ENCODE measurements around the gene SPPL2C.

GRCh38 chr17:45836047-45837044 is 8.3 kb upstream of the SPPL2C start:
- TF ChIP-seq CTCF (IDR thresholded peaks at IDR 0.05) (no peak), POLR2A (IDR thresholded peaks at IDR 0.05) (no peak)
